HG03039 (cell line): Measurements from ENCODE around the gene OGT.
"Not testable (repeated sequence)": the region's sequence is repeated elsewhere in the genome, so short reads cannot be mapped to it uniquely, and the experiment has no call there.

Source experiments
- ATAC-seq: cut with Tn5 transposase; IDR thresholded peaks from one replicate; pipeline ENCODE4 v1.9.1; 2021; ENCODE audit warnings: mild to moderate bottlenecking, moderate library complexity; ENCODE audit not compliant: unreplicated experiment

OGT gene

DNA sequence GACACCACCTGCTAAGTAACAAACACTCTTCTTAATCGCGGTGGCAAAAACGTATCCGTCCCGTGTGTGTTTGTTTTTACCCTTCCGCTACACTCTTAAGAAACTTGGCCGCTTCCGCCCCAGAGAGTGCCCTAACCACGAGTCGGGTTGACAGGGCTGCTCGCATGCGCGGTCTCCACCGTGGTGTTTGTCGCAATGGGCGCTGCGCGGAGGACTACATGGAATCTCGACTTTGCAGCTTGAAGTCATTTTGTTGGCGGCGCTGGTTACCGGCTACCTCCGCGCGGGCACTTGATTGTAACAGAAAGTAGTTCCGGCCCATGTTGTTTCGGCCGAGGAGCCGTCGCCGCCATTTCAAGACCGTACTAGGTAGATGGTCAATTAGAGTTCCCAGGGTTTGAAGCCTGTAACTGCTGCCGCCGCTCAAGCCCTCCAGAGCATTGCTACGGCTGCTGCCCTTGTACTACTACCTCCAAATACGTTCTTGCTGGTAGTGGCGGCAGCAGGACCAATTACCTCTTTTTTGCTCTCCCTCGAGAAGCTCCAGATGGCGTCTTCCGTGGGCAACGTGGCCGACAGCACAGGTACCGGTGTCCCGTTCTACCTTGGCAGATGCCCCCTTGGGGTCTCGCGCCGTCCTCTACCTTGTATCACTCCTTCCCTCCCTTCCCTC is at the start of gene OGT:
Gene OGT (plus strand): TSS at position 352 of the 673 bp plus-strand sequence. CDS start 196 bp downstream, at position 548.
- peak; percentile 61 for ATAC-seq

DNA sequence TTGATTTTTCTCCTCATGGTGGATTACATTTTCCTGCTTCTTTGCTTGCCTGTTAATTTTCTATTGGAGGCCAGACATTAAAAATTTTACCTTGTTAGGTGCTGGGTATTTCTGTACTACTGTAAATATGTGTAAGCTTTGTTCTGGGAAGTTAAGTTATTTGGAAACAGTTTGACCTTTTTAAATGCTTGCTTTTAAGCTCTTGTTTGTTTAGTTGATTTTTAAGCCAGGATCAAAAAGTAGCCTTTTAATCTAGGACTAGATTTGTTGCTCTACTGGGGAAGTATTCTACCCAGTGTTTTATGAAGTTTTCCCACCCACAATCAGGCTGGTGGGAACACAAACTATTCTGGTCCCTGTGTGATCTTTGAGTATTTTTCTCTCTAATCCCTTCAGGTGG is 45.1 kb upstream of the OGT start:
- no peak for ATAC-seq

DNA sequence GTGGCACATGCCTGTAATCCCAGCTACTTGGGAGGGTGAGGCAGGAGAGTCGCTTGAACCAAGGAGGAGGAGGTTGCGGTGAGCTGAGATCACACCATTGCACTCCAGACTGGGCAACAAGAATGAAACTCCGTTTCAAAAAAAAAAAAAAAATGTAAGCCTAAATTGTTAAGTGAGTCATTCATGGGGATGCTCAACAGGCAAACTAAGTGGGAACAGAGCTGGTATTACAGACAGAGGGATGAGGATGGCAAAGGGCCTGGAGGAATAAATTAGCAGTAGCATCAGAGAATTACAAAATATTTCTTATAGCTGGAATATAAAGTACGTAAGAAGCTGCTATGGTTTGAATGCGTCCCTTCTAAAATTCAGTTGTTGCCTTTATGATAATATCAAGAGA is 43.4 kb upstream of the OGT start:
- no peak for ATAC-seq

DNA sequence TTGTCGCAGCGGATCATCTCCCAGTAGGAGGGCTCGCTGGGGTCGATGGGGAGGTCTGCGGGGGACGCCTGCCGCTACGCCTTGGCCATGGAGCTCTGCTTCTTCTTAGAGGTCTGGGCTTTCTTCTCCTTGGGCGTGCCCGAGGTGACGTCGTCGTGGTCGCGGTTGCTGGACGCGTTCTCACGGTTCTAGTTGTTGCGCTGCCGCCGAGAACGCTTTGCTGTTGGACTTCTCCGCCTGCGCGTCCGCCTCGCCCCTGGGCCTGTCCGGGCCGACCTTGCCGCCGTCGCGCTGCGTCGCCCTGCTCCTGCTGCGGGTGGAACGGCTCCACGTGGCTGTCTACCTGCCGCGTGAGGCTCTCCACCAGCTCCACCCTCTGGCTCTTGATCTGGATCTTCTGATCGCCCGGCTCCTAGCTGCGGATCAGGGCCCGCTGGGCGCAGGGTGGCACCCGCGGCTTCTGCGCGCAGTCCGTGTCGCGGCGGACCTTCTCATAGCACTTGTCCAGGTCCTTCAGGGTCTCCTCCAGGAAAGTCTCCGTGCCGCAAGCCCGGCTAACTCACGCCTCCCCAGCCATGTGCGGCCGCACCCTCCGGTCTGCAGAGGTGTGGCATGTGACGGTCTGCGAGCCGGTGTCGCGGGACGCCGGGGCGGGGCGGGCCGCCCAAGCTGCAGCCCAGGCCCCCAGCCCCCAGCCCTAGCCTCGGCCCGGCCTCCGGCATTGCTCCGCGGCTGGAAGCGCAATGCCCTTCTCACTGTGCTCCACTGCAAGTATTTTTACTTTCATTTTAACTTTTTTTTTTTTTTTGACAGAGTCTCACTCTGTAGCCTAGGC is 40.5 kb upstream of the OGT start:
- peak; percentile 43 for ATAC-seq

DNA sequence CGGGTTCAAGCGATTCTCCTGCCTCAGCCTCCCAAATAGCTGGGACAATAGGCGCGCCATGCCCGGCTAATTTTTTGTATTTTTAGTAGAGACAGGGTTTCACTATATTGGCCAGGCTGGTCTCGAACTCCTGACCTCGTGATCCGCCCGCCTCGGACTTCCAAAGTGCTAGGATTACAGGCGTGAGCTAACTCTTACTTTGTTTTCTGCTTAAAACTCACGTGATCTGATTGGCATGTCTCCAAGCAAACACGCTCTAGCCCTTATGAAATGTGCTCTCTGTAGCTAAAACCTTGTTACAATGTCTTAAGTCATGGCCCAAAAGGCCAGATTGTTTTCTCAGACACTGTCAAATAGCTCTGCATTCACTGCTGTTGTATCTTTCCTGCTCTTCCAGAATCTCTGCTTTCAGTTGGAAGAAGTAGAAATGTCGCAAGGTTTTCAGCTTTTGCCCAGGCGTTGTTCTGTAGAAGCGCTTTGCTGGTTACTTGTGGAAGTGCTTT is 39.7 kb upstream of the OGT start:
- no peak for ATAC-seq

DNA sequence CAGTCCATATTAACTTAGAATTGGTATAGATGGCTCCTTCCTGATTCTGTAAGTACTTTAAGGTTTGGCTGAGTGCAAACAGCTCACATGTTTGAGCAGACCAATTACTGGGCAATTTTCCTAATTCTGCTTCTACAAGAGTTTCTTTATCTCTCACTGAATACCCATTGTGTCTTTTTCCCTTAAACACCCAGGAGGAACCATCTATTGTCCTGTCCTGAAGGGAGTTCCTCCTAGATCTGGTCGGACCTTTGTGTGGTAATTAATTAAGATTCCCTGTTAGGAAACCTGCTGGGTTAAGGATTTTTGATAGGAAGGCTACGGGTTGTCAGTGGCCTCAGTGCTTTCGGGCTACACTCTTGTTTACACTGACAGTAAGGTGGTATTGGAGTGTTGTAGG is 36.9 kb upstream of the OGT start:
- not testable (repeated sequence) for ATAC-seq

DNA sequence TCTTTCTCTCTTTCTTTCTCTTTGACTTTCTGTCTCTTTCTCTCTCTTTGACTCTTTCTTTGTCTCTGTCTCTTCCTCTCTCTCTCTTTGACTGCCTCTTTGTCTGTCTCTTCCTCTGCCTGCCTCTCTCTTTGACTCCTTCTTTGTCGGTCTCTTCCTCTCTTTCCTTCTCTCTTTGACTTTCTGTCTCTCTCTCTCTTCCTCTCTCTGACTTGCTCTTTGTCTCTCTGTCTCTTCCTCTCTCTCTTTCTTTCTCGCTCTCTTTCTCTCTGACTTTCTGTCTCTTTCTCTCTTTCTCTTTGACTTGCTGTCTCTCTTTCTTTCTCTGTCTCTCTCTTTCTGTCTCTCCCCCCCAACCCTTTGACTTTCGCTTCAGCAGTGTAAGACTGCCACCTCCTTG is 36.4 kb upstream of the OGT start:
- no peak for ATAC-seq

DNA sequence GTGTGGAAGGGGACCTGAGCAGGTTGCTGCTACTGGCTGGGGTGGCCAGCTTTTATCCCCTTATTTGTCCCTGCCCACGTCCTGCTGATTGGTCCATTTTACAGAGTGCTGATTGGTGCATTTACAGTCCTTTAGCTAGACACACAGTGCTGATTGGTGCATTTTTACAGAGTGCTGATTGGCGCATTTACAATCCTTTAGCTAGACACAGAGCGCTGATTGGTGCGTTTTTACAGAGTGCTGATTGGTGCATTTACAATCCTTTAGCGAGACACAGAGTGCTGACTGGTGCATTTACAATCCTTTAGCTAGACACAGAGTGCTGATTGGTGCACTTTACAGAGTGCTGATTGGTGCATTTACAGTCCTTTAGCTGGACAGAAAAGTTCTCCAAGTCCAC is 30.8 kb upstream of the OGT start:
- ATAC-seq = not testable (repeated sequence)

DNA sequence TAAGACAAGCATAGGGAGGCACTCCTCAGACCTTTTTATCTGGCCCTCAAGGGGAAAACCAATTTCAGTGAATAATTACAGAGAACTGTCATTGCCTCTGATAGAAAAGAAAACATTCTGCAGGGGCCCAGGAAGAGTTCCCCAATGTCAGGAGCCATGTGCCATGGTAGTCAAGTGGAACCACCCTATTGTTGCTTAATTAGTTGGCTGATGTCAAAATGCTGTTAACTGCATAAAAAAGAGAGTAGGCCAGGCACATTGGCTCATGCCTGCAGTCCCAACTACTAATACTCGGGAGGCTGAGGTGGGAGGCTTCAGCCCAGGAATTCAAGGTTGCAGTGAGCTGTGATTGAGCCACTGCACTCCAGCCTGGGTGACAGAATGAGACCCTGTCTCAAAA is 28.6 kb upstream of the OGT start:
- no peak for ATAC-seq

DNA sequence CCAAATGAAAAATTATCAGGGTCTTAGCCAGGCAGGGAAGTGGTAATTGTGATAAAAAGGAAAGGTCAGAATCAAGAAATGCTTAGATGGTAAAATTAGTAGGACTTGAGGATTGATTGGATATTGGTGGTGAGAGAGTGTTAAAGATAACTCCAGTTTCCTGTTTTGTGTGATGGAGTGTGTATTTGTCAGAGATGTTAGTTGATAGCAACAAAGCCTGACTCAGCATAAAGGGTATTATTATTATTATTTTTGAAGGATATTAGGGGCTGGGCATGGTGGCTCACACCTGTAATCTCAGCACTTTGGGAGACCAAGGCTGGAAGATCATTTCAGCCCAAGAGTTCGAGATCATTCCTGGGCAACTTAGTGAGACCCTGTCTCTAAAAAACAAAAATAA is 23.6 kb upstream of the OGT start:
- no peak for ATAC-seq

DNA sequence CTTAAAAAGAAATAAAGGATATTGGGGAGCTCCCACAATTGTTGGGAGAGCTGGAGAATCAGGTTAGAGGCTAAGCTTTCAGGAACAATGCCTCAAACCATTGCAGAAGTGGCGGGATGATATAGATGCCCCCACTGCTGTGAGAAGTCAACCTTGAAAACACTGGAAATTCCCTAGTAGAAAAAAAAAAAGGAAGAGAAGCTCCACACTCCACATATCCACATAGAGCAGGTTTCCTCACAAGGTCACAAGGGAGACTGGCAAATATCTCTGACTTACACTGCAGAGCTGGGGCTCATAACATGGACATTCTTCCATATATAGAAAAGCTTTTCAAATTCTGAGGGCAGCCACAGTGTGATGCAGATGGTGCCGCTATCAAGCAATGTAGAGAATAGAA is 22.7 kb upstream of the OGT start:
- no peak for ATAC-seq

DNA sequence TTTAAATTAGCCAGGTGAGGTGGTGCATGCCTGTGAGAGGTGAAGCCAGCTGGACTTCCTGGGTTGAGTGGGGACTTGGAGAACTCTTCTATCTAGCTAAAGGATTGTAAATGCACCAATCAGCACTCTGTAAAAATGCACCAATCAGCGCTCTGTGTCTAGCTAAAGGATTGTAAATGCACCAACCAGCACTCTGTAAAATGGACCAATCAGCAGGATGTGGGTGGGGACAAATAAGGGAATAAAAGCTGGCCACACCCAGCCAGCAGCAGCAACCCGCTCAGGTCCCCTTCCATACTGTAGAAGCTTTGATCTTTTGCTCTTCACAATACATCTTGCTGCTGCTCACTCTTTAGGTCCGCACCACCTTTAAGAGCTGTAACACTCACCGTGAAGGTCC is 19.2 kb upstream of the OGT start:
- not testable (repeated sequence) for ATAC-seq

DNA sequence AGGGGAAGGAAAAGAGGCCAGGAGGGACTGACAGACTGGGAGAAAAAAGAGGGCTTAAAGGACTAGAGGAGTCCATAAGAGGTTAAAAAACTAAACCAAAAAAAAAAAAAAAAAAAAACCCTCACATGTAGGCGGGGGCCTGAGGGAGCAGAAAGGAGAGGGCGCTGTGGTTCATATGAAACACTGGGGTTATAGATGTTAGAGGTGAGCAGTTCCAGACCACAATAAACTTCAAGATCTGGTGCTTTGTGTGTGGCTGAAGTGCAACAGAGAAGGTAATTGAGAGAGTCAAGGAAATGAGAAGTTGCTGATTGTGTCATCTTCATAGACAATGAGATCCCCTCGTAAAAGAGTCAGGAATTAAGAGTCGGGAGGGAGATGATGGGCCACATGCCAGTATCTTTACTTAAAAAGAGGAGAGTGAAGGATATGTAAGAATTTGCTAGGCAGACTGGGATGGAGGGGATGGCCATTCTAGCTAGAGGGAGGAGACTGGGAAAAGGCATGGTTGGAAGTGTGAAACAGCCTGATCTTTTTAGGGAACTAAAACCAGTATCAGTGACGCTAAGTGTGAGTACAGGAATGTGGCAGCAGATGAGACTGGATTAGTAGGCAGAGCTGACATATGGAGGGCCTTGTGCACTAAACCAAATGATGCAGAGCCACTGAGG is 18.4 kb upstream of the OGT start:
- ATAC-seq = peak; percentile 49

DNA sequence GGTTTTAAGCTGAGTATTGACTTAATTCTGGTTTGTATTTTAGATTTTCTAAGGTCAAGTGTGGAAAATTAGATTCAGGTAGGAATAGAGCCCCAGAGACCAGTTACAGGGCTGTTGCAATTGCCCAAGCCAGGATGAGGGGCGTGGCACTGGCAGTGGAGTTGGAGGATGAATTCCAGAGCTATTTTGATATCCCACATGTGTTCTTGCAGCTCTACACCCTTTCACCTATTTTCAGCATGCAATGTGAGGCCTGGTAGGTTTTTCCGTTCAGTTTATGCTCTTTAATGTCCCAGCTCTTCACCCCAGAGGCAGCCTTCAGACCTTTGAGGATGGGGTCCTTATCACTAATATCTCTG is 17.9 kb upstream of the OGT start:
- no peak for ATAC-seq

DNA sequence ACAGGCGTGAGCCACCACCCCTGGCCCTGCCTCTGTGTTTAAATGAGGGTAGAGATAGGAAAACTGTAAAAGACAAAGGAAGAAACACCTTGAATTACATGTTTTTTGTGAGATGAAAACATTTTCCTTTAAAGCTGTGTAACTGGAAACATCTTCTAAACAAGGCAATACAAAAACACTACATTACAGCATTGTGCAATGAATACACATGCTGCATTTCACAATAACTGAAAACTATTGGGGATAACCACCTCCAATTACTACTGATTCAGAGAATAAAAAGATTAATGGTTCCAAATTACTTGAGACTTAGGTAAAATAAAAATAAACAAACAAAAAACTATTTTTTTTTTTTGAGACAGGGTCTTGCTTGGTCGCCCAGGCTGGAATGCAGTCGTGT is 7.6 kb upstream of the OGT start:
- ATAC-seq = no peak

DNA sequence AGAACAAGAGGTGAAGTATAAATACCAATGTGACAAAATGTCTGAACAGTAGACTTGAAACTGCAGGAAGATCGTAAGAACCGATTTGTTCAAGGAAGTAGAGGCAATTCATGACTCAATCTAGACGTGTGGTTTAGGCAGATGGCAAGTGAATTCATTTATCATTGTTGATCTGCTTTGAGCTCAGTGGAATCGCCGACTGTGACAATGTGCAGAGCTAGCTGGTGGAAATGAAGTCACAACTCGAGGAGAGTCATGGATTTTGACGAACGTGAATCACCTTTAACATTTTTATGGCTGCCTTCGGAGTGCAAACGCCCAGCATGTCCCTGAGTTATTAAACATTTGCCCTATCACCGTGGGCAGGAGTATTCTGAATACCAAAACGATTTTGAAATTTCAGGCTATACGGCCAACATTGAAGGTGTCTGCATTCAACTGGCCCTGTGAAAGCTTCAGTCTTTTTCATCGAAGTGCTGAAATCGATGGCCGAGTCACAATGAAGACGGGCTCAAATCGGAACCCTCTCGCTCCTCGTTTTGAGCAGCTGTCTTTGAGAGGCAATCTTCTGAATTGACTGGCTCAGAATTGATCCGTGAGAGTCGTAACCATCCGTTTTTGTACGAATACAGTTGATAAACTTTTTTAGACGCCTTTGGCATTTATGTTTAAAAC is 689 bp upstream of the OGT start:
- ATAC-seq = no peak

DNA sequence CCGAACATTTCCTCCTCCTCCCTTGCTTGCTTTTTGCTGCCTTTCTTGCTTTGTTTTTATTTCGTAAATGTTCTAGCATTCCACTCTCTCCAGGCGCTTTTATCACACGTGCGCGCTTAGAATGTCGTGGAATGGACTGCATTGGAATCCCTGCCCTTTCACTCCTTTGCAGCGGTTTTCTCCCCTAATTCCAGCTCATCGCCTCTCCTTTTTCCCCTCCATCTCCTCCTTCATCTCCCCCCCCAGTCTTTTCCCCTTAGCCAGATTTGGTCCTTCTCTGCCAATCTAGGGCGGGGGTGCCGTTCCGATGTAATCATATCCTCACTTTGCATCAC is 579 bp downstream of the OGT start:
- no peak for ATAC-seq

DNA sequence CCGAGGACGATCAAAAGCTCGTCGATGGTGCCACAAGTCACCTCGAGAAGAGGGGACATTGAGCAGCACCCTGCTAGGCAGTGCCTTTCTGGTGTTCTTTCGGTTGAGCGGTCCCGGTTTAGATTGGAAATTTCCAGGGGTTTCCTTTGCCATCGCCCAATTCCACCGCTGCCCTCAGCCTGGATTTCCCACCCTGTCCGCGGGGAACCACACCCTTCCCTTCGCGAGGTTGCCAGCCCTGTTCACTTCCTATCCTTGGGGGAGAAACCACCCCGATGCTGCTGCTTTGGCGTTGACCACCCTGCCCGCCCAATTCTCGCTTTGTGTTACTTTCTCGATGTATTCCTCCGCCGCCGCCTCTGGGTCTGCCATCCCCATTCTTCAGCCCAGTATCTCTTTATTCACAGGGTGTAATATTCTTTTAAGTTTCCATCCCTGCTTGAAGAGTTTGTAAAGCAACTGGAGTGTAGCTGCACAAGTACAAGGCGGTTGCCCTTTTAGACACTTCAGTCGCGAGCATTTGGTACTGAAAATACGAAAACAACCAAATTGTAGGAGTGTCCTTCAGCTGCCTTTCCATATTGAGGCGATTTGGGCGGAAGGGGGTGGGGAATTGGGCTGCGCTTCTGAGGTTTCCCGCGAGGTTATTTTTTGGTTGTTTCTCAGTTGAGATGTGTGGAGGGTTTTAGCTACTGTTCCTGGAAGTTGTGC is 1.1 kb downstream of the OGT start:
- ATAC-seq = no peak

DNA sequence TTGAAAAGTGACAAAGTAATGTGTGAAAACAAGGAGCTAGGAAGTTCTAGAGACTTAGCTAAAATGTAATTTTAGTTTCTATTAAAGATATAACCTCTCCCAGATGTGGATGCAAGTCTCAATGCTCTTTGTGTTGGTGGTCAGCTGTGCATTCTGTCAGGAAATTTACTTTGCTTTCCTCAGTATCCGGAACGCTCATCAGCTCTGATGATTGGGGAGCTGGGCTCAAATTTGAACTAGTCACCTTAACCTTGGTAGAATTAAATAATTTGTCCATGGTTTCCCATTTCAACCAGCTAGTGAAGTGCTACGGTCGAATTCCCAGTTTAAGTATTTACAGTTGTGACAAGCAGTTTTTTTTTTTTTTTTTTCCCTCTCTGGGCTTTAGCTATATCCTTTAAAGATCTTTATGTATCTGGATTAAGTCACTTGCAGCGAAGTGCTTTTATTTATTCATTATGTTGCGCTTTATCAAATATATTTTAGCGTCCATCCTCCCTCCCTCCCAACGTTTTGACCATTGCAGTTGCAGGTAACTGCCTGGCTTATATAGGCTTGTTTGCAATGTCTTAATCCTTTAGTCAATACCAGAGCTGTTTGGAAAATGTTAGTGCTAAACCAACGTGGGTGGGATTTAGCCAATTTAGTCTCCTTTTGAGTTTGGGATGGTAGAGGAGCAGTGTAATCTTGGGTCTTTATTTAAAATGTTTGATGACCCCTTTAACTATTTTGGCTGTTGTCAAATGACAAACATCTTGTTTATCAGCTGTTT is 2.1 kb downstream of the OGT start:
- ATAC-seq = no peak

DNA sequence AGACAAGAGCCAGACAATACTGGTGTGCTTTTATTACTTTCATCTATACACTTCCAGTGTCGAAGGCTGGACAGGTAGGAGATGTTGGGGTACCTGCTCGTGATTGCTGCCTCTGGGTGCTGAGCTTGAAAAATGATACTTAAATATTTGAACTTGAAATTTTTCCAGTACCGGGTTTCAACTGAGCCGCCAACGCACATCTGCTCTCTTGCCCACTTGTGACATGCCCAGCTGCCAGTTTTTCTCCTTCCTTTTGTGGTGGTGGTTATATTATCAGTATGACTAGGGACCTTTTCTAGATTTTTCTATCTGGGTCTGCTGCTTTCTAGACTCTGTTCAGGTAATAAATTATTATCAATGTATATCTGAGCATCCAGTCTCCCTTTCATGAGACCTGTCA is 3.4 kb downstream of the OGT start:
- no peak for ATAC-seq
